Esophagus muscularis mucosa (tissue), 3 donors: Measurements from ENCODE around the gene CCDC14.

ENCODE experiments used
- CTCF ChIP-seq, 3 experiments: fragments of 200-600 bp in 2 of 3; fragments of 450-650 bp in 1 of 3; sonication (generic) in 2 of 3; IDR thresholded peaks; one replicate each; pipeline ENCODE4 v1.5.1; 2017 to 2019; ENCODE audit warnings: antibody characterized with exemption in 3 of 3, mild to moderate bottlenecking in 2 of 3, moderate library complexity in 1 of 3
- POLR2A ChIP-seq: fragments of 450-650 bp; IDR thresholded peaks from one replicate; pipeline ENCODE4 v1.6.1; 2017; ENCODE audit warnings: antibody characterized with exemption, moderate library complexity, mild to moderate bottlenecking, low read depth
- POLR2AphosphoS5 ChIP-seq, 2 donors: sonication (generic); formaldehyde crosslinking; IDR thresholded peaks; one replicate each; pipeline ENCODE4 v1.6.1; 2017; ENCODE audit warnings: antibody characterized with exemption in 2 of 2

- TF ChIP-seq CTCF (IDR thresholded peaks at IDR 0.05) (no peak), POLR2AphosphoS5 (IDR thresholded peaks at IDR 0.05) (no peak), POLR2A (no peak)
Observed at GRCh38 chr3:123920868-123921267, 40.2 kb downstream of the CCDC14 start.
